Measurements from ENCODE around the gene DNAJC7.
A peak's percentile ranks its signal among the peaks of the same experiment; 100 is the strongest.

DNAJC7 gene, protein sequence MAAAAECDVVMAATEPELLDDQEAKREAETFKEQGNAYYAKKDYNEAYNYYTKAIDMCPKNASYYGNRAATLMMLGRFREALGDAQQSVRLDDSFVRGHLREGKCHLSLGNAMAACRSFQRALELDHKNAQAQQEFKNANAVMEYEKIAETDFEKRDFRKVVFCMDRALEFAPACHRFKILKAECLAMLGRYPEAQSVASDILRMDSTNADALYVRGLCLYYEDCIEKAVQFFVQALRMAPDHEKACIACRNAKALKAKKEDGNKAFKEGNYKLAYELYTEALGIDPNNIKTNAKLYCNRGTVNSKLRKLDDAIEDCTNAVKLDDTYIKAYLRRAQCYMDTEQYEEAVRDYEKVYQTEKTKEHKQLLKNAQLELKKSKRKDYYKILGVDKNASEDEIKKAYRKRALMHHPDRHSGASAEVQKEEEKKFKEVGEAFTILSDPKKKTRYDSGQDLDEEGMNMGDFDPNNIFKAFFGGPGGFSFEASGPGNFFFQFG

DNA sequence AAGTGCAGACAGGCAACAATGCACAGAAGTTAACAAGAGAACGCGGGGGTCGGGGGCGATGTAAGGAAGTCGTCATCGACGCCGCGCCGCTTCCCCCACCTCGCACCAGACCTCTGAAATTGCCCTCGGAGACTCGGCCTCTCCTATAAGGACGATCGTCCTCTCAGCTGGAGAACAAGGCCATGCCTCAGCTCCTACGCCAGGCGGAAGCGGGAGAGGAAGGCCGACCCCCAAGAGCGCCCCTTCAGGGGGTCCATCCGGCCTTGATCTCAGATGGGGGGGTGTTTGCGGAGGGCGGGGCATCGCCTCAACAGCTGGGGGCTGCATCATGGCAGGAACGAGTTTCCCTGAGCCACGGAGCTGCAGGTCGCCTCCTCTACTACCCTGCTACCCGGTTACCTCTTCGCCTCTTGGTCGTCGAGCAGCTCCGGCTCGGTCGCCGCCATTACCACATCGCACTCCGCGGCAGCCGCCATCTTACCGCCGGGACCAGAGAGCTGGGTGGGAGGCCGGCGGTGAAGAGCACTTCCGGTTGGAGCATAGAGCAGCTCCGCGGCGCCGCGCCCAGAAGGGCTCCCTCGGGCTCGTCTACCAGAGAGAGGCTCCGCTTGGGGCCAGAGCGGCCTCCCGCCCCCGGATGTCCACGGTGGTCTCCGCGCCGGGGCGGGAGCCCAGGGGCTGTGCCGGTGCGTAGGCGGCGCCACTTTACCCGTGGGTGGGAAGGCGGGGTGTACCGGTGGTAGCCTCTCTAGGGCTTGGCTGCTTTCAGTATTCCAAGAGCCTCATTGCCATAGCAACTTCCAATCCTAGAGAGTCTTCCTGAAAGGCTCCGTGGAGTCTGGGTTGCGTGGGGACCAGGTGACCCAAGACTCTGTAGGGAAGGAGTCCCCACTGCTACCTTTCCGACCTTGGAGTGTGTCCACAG lies at the start of gene DNAJC7:
Gene DNAJC7 (minus strand): TSS at position 499 of the 925 bp plus-strand sequence. CDS start 23 bp downstream, at position 476.
- peak; percentile 93 for DNase-seq

GRCh38 chr17:42065201-42065600 lies 48.0 kb upstream of the DNAJC7 start:
- DNase-seq, result no peak

DNA sequence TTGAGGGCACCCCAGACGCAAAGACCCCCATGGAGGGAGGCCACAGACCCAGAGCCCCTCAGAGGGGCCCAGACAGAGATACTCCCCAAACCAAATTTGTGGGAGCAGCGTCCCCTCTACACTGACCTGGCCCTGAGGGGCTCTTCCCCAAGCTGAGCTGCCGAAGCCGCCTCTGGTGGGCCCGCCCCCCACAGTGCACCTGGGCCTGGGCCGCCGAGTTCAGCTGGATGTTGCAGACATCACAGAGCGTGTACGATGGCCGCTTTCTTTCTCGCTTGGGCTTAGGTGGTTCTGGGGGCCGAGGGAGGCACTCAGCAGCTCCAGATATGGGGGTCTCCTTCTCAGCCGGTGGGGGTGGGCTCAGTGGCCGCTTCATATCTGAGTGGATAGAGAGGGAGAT lies 45.4 kb upstream of the DNAJC7 start:
- DNase-seq, result no peak

DNA sequence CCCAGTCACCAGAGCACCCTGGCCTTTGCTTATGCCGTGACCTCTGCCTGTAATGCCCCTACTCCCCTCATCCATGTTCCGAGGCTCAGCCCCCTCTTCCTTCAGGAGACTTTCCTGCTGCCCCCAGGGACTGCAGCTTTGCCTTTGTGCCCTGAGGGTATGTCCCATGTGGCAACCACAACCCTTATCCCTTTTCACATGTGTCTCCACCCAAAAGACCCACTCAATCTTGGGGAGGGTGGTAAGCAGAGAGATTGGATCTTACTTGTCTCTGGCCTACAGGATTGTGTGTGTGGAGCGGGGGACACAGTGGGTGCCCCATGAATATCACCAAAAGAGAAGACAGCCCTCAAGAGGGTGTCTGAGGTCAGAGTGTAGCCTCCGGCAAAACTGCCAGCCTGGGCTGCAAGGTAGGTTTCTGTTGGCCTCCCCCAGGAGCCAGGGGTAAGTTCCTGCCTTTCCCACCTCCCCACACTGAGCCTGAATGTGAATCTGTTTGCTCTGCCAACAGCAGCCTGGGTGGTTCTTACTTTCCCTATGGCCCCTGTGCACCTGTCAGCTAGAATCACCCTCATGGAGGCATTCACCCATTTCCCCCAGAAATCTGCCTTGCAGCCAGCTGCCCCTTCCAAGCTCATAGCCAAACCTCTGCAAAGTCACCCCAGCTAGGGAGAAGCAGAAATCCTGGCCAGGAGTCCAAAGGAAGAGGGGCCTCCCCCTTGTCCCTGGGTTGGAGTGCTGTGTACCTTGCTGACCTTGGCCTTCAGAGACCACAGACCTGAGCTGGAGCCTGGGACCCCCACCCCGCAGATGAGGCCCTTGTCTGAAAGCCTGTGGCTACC lies 44.6 kb upstream of the DNAJC7 start:
- no peak for DNase-seq

DNA sequence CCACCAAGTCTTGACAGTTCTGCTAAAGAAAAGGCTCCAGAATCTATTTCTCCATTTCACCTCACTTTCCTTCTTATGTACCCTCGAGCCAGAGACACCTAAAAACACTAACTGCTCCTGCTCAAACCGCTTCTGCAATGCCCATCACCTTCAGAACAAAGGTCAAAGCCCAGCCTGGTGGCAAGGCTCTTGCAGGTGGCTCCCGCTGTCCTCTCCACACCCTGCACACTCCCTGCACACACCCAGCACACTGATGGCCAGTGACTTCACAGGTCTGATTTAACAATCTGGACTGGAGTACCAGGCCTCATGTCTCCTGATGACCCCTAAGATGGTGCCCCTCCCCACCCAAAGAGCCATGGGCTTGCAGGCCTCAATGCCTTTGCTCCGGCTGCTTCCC lies 43.0 kb upstream of the DNAJC7 start:
- DNase-seq, result no peak

DNA sequence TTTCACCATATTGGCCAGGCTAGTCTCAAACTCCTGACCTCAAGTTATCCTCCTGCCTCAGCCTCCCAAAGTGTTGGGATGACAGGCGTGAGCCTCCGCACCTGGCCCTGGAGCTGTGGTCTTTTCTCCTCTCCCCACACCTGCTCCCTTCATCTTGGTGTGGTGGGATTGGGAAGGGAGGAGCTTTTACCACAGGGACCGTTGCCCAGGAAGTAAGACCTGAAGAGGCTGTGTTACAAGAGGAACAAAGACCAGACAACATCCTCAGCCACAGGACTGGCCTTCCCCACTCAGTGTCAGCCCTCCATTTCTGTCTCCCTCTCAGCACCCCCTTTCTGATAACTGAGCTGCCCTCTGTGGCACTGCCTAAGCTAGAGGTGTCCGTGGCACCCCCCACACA lies 42.6 kb upstream of the DNAJC7 start:
- DNase-seq, result no peak

DNA sequence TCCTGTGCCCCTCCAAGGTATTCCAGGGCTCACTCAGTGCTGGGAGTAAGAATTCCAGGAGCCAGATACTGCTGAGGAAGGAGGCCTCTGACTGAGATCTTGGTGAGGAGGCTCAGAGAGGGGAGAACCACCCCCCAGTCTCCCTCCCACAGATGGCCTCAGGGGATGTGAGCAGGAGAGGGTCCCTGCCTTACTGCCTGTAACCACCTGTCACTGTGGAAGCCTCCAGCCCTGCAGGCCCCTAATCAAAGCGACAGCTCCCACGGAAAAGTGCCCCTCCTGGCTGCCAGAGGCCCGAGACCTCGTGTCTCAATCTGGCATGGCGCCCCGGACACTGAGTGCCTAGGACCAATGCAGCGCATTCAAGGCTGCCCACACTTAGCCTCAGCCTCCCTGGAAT lies 40.8 kb upstream of the DNAJC7 start:
- no peak for DNase-seq

GRCh38 chr17:42056635-42057034 lies 39.4 kb upstream of the DNAJC7 start:
- no peak for DNase-seq

- DNase-seq, result peak; percentile 19
These were observed 38.3 kb upstream of the DNAJC7 start for GRCh38 chr17:42055496-42055895.

DNA sequence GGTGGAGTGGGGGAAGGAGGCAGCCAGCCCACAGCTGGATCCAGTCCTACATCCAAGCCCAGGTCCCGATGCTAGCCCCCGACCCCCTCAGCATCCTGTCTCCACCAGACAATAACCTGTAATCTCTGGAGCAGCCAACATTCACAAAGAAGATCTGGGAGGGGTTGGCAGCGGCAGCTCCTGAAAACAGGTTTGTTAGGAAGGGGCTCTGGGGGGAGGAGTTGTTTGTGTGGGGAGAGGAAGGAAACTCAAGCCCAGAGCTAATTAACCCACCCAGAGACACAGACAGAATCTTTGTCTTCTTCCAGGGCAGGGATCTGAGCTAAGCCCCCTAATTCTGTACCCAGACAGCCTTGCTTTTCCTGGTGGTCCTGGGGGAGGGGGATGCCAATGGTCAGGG lies 37.8 kb upstream of the DNAJC7 start:
- DNase-seq, result no peak

- no peak for DNase-seq
These were observed 36.7 kb upstream of the DNAJC7 start for GRCh38 chr17:42053731-42054500.

- no peak for DNase-seq
These were observed 35.2 kb upstream of the DNAJC7 start for GRCh38 chr17:42052346-42052877.

- no peak for DNase-seq
These were observed 34.4 kb upstream of the DNAJC7 start for GRCh38 chr17:42051645-42052044.

GRCh38 chr17:42051013-42051400 lies 33.8 kb upstream of the DNAJC7 start:
- DNase-seq, result no peak

GRCh38 chr17:42050393-42051012 lies 33.3 kb upstream of the DNAJC7 start, which contains the start of gene C17orf113:
C17orf113 (minus strand) TSS chr17:42050601; CDS start chr17:42043376, 7,225 bp downstream.
- DNase-seq, result peak; percentile 36

- no peak for DNase-seq
These were observed 32.7 kb upstream of the DNAJC7 start for GRCh38 chr17:42049834-42050392.

DNA sequence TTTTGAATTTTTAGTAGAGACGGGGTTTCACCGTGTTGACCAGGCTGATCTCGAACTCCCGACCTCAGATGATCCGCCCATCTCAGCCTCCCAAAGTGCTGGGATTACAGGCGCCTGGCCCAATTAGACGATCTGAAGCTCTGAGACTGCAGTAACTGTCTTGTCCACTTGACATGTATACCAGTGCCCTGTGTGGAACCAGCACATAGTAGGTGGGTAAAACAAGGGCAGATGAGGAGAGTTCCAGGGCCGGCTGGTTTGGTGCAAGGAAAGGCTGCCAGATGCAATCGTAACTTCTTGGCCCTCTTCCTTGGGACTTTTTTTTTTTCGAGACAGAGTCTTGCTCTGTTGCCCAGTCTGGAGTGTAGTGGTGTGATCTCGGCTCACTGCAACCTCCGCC lies 30.1 kb upstream of the DNAJC7 start:
- DNase-seq, result no peak

GRCh38 chr17:42045719-42046118 lies 28.5 kb upstream of the DNAJC7 start:
- no peak for DNase-seq

DNA sequence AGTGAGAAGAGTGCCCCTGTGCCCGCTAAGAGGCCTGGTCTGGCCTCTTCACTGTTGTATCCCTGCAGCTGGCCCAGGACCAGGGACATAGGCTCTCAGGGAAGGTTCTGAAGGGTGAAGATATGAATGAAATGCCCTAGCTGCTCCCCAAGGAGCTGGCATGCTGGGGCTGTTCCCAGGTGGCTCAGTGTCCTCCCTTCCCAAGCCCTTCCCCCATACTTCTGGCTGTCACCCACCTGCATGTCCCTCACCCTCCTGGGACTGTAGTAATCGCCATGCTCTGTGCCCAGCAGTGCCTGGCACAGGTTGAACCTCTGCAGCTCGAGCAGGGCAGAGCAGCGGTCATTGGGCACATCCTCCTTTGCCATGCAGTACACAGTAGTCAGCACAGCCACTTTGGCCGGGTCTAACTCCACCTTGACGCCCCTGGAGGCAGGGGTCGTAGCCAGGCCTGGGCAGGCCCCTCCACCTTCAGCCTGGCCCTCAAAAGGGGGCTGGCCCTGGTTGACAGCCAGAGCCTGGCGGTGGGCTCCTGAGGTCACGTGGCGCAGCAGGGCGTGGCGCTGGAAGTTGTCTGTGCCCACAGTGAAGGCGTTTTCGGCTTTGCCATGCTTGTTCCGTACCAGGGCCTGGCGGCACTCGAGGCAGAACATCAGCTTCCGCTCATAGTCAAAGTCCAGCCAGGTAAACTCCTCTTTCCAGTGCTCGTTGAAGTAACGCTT lies 25.5 kb upstream of the DNAJC7 start:
- no peak for DNase-seq

GRCh38 chr17:42041619-42042018 lies 24.4 kb upstream of the DNAJC7 start:
- no peak for DNase-seq
